GM23338 (cell line): ENCODE data around the gene NHS. TPM values are rescaled to one million over a fixed set of nuclear protein-coding genes. Genes with fewer than 3 reads are reported as not detected.

Experiments
- ATAC-seq: fragments of 200-7000 bp; cut with Tn5 transposase; 3 replicates; pipeline ENCODE4 v1.9.1; 2020
- DNase-seq: peaks from one replicate; pipeline ENCODE4 v3.0.0-alpha.2; 2015; ENCODE audit warnings: low spot score
- H2AFZ ChIP-seq: fragments of 200-600 bp; sonication (generic); 2 replicates; pipeline ENCODE4 v1.8.0; 2016; ENCODE audit warnings: antibody characterized with exemption, mild to moderate bottlenecking, moderate library complexity
- H3F3A ChIP-seq: fragments of 200-600 bp; sonication (generic); replicated peaks from 2 replicates; pipeline ENCODE4 v1.8.0; 2017; ENCODE audit warnings: antibody characterized with exemption, mixed run types, low read depth
- H3K27ac ChIP-seq: fragments of 200-600 bp; sonication (generic); 2 replicates; pipeline ENCODE4 v1.6.1; 2016; ENCODE audit warnings: low read depth
- H3K27me3 ChIP-seq: fragments of 200-600 bp; sonication (generic); 2 replicates; pipeline ENCODE4 v1.8.0; 2016; ENCODE audit warnings: mild to moderate bottlenecking, mixed run types, moderate library complexity; ENCODE audit not compliant: insufficient read depth
- H3K36me3 ChIP-seq: fragments of 200-600 bp; sonication (generic); 2 replicates; pipeline ENCODE4 v1.8.0; 2016; ENCODE audit warnings: mild to moderate bottlenecking; ENCODE audit not compliant: insufficient read depth
- H3K4me1 ChIP-seq: fragments of 200-600 bp; sonication (generic); 2 replicates; pipeline ENCODE4 v1.8.0; 2016; ENCODE audit warnings: mild to moderate bottlenecking, moderate library complexity; ENCODE audit not compliant: insufficient read depth
- H3K4me2 ChIP-seq: fragments of 200-600 bp; sonication (generic); 2 replicates; pipeline ENCODE4 v1.7.1; 2017; ENCODE audit warnings: mixed run types
- H3K4me3 ChIP-seq: fragments of 200-600 bp; sonication (generic); 2 replicates; pipeline ENCODE4 v1.6.1; 2016; ENCODE audit warnings: mixed run types
- H3K79me2 ChIP-seq: fragments of 200-600 bp; sonication (generic); replicated peaks from 2 replicates; pipeline ENCODE4 v1.8.0; 2017; ENCODE audit warnings: mild to moderate bottlenecking; ENCODE audit not compliant: insufficient read depth
- H3K9me2 ChIP-seq: fragments of 200-600 bp; sonication (generic); 2 replicates; pipeline ENCODE4 v1.8.0; 2017; ENCODE audit not compliant: insufficient read depth
- H4K20me1 ChIP-seq: fragments of 200-600 bp; sonication (generic); replicated peaks from 2 replicates; pipeline ENCODE4 v1.8.0; 2017; ENCODE audit warnings: mild to moderate bottlenecking; ENCODE audit not compliant: insufficient read depth
- H3K27ac Mint-ChIP-seq: 2 replicates; pipeline ENCODE4 v1.8.0; 2020; ENCODE audit warnings: inconsistent platforms, mild to moderate bottlenecking, moderate library complexity, mixed read lengths
- H3K27me3 Mint-ChIP-seq: 3 replicates; pipeline ENCODE4 v1.8.0; 2022; ENCODE audit warnings: low read depth, mild to moderate bottlenecking, moderate library complexity, mixed read lengths, inconsistent platforms; ENCODE audit not compliant: insufficient read depth, poor library complexity
- H3K36me3 Mint-ChIP-seq: 3 replicates; pipeline ENCODE4 v1.8.0; 2021; ENCODE audit warnings: low read depth, mild to moderate bottlenecking, inconsistent platforms, moderate library complexity, mixed read lengths
- H3K4me1 Mint-ChIP-seq: 3 replicates; pipeline ENCODE4 v1.8.0; 2020; ENCODE audit warnings: mild to moderate bottlenecking, inconsistent platforms, mixed read lengths
- H3K4me3 Mint-ChIP-seq: 3 replicates; pipeline ENCODE4 v1.8.0; 2021; ENCODE audit warnings: moderate library complexity, mild to moderate bottlenecking, inconsistent platforms, mixed read lengths
- H3K9me3 Mint-ChIP-seq: 3 replicates; pipeline ENCODE4 v1.8.0; 2020; ENCODE audit warnings: moderate library complexity, mild to moderate bottlenecking, inconsistent platforms, mixed read lengths
- CTCF ChIP-seq, 2 experiments: fragments of 200-600 bp in 1 of 2; sonication (generic) in 1 of 2; conservative IDR thresholded peaks; 2 replicates each; pipeline versions ENCODE4 v1.5.1 to v1.6.1; 2016 to 2017; ENCODE audit warnings: antibody characterized with exemption in 2 of 2, low read depth in 2 of 2, mild to moderate bottlenecking in 2 of 2, moderate library complexity in 1 of 2
- EZH2 ChIP-seq: fragments of 200-600 bp; sonication (generic); IDR thresholded peaks from one replicate; pipeline ENCODE4 v1.8.0; 2017; ENCODE audit warnings: antibody characterized with exemption, mild to moderate bottlenecking, low read depth; ENCODE audit not compliant: unreplicated experiment
- STAT1 ChIP-seq: IDR thresholded peaks from one replicate; pipeline ENCODE4 v1.6.1; 2016; ENCODE audit warnings: antibody characterized with exemption; ENCODE audit not compliant: unreplicated experiment
- ZNF331 ChIP-seq: fragments of 250-450 bp; sonication (Bioruptor Pico); IDR thresholded peaks from 2 replicates; pipeline ENCODE4 v1.5.0; 2020; ENCODE audit warnings: low read depth, mild to moderate bottlenecking, moderate library complexity
- ZNF462 ChIP-seq: fragments of 250-450 bp; sonication (Bioruptor Pico); IDR thresholded peaks from 2 replicates; pipeline ENCODE4 v1.5.0; 2020; ENCODE audit warnings: mild to moderate bottlenecking, moderate library complexity
- polyA plus RNA-seq: library from polyadenylated mRNA; unstranded; fragments of >200 nt; fragmentation: Nextera tagmentation; extraction: Ambion mirVana; gene quantifications from 2 replicates; pipeline ENCODE4 v1.2.1, GENCODE V29; 2016
- total RNA-seq: library from RNA; depleted of rRNA; stranded (reverse); fragments of >200 nt; shearing (Covaris generic); gene quantifications from 2 replicates; pipeline ENCODE4 v1.2.3, GENCODE V29; 2014
- TF ChIP-seq, protein P1 (sequence below): IDR thresholded peaks from one replicate; pipeline ENCODE4 v1.6.1; 2018; ENCODE audit warnings: antibody characterized with exemption; ENCODE audit not compliant: unreplicated experiment

Gene NHS
- total and polyA plus RNA-seq, 2 experiments from 2014 or later = 1.8 to 8.2 TPM

DNA sequence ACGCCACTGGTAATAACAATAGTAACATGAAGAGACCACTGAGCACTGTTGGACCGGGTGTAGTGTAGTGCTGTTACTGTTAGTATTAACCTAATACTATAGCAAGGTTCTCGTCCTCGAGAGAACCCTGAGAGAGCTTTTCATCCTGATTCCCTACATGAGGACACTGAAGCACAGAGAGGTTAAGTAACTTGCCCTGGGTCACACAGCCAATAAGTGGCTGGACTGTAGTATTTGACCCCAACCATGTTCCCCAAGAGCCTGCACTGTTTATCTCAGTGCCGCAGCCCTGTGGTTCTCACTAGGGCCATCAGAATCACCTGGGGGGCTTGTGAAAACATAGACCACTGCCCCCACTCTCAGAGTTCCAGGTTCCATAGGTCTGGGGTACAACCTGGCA, 372.7 kb downstream of the NHS start (continued):
- TF ChIP-seq ZNF462 (CRISPR knock-in tag) (no peak), STAT1 (no peak), ZNF331 (CRISPR knock-in tag) (no peak), EZH2 (no peak), CTCF (conservative IDR thresholded peaks at IDR 0.05; ENCODE audit: low read depth in 2 of 2) (no peak)

DNA sequence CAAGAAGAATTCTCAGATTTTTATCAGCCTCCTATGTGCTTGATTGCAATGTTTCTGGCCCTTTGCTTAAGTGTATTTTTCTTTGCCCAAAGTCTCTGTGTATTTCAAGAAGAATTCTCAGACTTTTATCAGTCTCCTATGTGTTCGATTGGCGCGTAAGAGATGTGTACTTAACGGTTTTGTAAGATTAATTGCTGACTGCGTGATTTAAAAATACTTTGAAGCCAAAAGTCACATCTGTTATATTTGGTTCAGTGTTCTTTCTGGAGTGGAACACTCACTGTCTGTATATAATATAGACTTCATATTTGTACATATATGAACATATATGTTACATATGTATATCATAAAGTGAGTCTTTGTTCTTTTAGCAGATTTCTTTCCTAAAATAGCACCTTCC, 373.7 kb downstream of the NHS start:
- H3K4me1 ChIP-seq = no peaks in the 10 kb centered on the region
- Mint-ChIP-seq H3K36me3 (no peaks in the 10 kb centered on the region), H3K27ac (no peak overlapping the region), H3K9me3 (no peaks in the 10 kb centered on the region), H3K27me3 (no peaks in the 10 kb centered on the region), H3K4me1 (no peaks in the 10 kb centered on the region), H3K4me3 (no peak overlapping the region)
- no peaks in the 10 kb centered on the region for H3K79me2 ChIP-seq
- H3K27ac ChIP-seq = no peak overlapping the region
- H2AFZ ChIP-seq = no peak overlapping the region
- no peak overlapping the region for H3K4me2 ChIP-seq
- H3F3A ChIP-seq = no peaks in the 10 kb centered on the region
- ATAC-seq (no peak), DNase-seq (no peak)
- no peaks in the 10 kb centered on the region for H3K36me3 ChIP-seq
- no peaks in the 10 kb centered on the region for H3K27me3 ChIP-seq
- no peaks in the 10 kb centered on the region for H4K20me1 ChIP-seq
- H3K9me2 ChIP-seq = no peaks in the 10 kb centered on the region
- no peak overlapping the region for H3K4me3 ChIP-seq
- TF ChIP-seq, protein P1, sequence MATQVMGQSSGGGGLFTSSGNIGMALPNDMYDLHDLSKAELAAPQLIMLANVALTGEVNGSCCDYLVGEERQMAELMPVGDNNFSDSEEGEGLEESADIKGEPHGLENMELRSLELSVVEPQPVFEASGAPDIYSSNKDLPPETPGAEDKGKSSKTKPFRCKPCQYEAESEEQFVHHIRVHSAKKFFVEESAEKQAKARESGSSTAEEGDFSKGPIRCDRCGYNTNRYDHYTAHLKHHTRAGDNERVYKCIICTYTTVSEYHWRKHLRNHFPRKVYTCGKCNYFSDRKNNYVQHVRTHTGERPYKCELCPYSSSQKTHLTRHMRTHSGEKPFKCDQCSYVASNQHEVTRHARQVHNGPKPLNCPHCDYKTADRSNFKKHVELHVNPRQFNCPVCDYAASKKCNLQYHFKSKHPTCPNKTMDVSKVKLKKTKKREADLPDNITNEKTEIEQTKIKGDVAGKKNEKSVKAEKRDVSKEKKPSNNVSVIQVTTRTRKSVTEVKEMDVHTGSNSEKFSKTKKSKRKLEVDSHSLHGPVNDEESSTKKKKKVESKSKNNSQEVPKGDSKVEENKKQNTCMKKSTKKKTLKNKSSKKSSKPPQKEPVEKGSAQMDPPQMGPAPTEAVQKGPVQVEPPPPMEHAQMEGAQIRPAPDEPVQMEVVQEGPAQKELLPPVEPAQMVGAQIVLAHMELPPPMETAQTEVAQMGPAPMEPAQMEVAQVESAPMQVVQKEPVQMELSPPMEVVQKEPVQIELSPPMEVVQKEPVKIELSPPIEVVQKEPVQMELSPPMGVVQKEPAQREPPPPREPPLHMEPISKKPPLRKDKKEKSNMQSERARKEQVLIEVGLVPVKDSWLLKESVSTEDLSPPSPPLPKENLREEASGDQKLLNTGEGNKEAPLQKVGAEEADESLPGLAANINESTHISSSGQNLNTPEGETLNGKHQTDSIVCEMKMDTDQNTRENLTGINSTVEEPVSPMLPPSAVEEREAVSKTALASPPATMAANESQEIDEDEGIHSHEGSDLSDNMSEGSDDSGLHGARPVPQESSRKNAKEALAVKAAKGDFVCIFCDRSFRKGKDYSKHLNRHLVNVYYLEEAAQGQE = no peak
- TF ChIP-seq EZH2 = no peak
